ENCODE measurements around the gene MEOX2.

DNA sequence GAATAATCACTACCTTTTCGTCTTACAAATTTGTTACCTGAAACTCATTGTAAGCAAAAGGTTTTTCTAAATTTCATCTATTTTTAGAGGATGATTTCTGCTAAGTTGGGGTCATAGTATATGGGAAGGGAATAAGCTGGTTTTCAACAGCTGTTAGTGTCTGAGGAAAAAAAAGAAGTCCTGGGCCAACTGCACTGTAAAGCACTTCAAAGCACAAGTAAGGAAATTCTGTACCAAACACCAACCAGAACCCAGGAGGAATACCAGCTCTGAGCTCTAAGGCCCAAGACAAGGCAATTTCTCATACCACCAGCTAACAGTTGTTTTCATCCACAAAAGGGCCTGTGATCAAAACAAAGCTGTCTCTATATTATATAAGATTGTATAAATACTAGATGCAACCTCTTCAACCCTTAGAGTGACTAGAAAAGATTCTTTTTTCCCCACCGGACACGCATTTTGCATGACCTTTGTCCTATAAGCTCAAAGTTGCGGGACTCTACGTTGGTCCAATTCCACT lies 6.1 kb upstream of the MEOX2 start:
- TF ChIP-seq ZNF384 (IDR thresholded peaks at IDR 0.05) (no peak), FOXM1 (IDR thresholded peaks at IDR 0.05; ENCODE audit: borderline replicate concordance) (no peak), NFRKB (IDR thresholded peaks at IDR 0.05) (no peak), PKNOX1 (IDR thresholded peaks at IDR 0.05) (no peak), CTBP1 (IDR thresholded peaks at IDR 0.05; ENCODE audit: borderline replicate concordance) (no peak), BHLHE40 (IDR thresholded peaks at IDR 0.05; ENCODE audit: borderline replicate concordance) (no peak), ELF4 (IDR thresholded peaks at IDR 0.05) (no peak), TARDBP (IDR thresholded peaks at IDR 0.05) (no peak), LEF1 (IDR thresholded peaks at IDR 0.05; ENCODE audit: borderline replicate concordance) (no peak), SP1 (IDR thresholded peaks at IDR 0.05) (no peak), SUZ12 (IDR thresholded peaks at IDR 0.05) (no peak)

Data from HEK293T (cell line).